ENCODE data around the gene CHRNA1. TPM values are rescaled to one million over a fixed set of nuclear protein-coding genes. Genes with fewer than 3 reads are reported as not detected.

Gene CHRNA1
- total and polyA plus RNA-seq, 2 of the 13 experiments (the other 11 are each of a cell fraction or from before 2014, with no cell fraction given): not detected

DNA sequence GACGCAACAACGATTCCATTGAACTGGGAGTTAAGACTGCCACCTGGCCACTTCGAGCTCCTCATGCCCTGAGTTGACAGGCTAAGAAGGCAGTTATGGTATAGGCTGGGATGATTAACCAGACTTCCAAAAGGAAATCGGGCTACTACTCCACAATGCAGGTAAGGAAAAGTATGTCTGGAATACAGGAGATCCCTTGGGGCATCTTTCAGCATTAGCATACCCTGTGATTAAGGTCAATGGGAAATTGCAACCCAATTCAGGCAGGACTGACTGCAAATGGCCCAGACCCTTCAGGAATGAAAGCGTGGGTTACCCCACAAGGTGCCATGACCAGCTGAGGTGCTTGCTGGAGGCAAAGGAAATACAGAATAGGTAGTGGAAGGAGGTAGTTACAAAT is 19.1 kb downstream of the CHRNA1 start:
- no TSS peak for BruUV-seq (replicated peaks)
- intact Hi-C loops (cut with micrococcal nuclease; ENCODE audit: unreplicated experiment) (no loop called here), in situ Hi-C loops (cut with HindIII; ENCODE audit: extremely low pct_ligation_motif_present, low pct_unique_long_range_greater_than_20kb) (no loop called here)
- Histone ChIP-seq H3K27ac (ENCODE audit: extremely low read length, insufficient read depth, low read length) (no peak overlapping the region), H3K4me1 (ENCODE audit: insufficient read depth, low read length) (no peaks in the 10 kb centered on the region), H2AFZ (ENCODE audit: low read length) (no peak overlapping the region), H3K9me3 (ENCODE audit: low read length) (no peaks in the 10 kb centered on the region), H4K20me1 (ENCODE audit: insufficient read depth, low read length) (no peaks in the 10 kb centered on the region), H3K9ac (ENCODE audit: insufficient read depth, low read depth, low read length) (no peak overlapping the region), H3K4me2 (ENCODE audit: low read depth, low read length) (no peak overlapping the region), H3K4me3 (replicated peaks in 1 of 3; ENCODE audit: insufficient read depth in 1 of 3, low read depth in 2 of 3, low read length in 3 of 3) (no peak overlapping the region), H3K79me2 (ENCODE audit: insufficient read depth, low read length) (no peaks in the 10 kb centered on the region), H3K27me3 (ENCODE audit: control insufficient read depth in 1 of 2, insufficient read depth in 2 of 2, low read length in 2 of 2) (peaks cover 0 to 27% of the 10 kb centered on the region in 2 experiments; a peak in 3 of 5 replicates), H3K36me3 (replicated peaks in 1 of 2; ENCODE audit: control insufficient read depth in 1 of 2, insufficient read depth in 2 of 2, low read length in 2 of 2) (no peaks in the 10 kb centered on the region)
- DNase-seq (ENCODE audit: low spot score) (no peak), ATAC-seq (no peak), FAIRE-seq (no peak)
- no peak for TF ChIP-seq ZNF441 (CRISPR knock-in tag; IDR thresholded peaks at IDR 0.05; ENCODE audit: borderline replicate concordance)
- no peak for TF ChIP-seq ZBTB20 (CRISPR knock-in tag; IDR thresholded peaks at IDR 0.05; ENCODE audit: borderline replicate concordance, low read depth)
- no peak for TF ChIP-seq ZIK1 (CRISPR knock-in tag; IDR thresholded peaks at IDR 0.05; ENCODE audit: borderline replicate concordance, low read depth)
- no peak for TF ChIP-seq ZNF761 (CRISPR knock-in tag; conservative IDR thresholded peaks at IDR 0.05)
- TF ChIP-seq, protein P1, sequence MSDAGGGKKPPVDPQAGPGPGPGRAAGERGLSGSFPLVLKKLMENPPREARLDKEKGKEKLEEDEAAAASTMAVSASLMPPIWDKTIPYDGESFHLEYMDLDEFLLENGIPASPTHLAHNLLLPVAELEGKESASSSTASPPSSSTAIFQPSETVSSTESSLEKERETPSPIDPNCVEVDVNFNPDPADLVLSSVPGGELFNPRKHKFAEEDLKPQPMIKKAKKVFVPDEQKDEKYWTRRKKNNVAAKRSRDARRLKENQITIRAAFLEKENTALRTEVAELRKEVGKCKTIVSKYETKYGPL (CRISPR knock-in tag; IDR thresholded peaks at IDR 0.05): no peak
- TF ChIP-seq, protein P2, sequence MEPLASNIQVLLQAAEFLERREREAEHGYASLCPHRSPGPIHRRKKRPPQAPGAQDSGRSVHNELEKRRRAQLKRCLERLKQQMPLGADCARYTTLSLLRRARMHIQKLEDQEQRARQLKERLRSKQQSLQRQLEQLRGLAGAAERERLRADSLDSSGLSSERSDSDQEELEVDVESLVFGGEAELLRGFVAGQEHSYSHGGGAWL (CRISPR knock-in tag; IDR thresholded peaks at IDR 0.05): no peak
- no peak for TF ChIP-seq ZNF234 (CRISPR knock-in tag; conservative IDR thresholded peaks at IDR 0.05)
- TF ChIP-seq, protein P3, sequence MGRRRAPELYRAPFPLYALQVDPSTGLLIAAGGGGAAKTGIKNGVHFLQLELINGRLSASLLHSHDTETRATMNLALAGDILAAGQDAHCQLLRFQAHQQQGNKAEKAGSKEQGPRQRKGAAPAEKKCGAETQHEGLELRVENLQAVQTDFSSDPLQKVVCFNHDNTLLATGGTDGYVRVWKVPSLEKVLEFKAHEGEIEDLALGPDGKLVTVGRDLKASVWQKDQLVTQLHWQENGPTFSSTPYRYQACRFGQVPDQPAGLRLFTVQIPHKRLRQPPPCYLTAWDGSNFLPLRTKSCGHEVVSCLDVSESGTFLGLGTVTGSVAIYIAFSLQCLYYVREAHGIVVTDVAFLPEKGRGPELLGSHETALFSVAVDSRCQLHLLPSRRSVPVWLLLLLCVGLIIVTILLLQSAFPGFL (CRISPR knock-in tag; IDR thresholded peaks at IDR 0.05): no peak
- TF ChIP-seq ZBTB7A (CRISPR knock-in tag; IDR thresholded peaks at IDR 0.05): no peak
- TF ChIP-seq ZNF331 (CRISPR knock-in tag; IDR thresholded peaks at IDR 0.05): no peak
- ChIA-PET CTCF (ENCODE audit: low intra/inter-chr PET ratio, low total read pairs) (no interaction called here), POLR2A (no interaction called here)
- 2% methylated on average over 5 of the region's 5 CpGs for WGBS (ENCODE audit: low lambda C conversion rate)
